LNCAP (cell line): Measurements from ENCODE around the gene L1CAM.

Source experiments
- TF ChIP-seq, protein P1 (sequence below): fragments of 450-650 bp; IDR thresholded peaks from 2 replicates; pipeline ENCODE4 v1.5.1; 2017; ENCODE audit warnings: mild to moderate bottlenecking

L1CAM gene

DNA sequence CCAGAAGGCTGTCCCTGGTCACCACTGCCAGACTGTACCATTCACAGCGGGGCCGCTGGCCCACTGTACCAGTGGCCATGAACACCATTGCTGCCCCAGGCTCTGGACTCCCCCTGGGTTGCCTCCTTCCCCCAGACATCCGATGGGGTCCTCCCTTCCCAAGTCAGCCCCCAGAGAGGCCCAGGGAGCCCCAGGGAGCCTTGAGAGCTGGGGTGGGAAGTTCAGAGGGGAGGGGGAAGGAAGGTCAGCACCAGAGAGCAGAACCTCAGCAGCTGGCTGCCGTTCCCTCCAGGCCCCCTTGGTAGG lies 40.5 kb upstream of the L1CAM start:
- TF ChIP-seq, protein P1, sequence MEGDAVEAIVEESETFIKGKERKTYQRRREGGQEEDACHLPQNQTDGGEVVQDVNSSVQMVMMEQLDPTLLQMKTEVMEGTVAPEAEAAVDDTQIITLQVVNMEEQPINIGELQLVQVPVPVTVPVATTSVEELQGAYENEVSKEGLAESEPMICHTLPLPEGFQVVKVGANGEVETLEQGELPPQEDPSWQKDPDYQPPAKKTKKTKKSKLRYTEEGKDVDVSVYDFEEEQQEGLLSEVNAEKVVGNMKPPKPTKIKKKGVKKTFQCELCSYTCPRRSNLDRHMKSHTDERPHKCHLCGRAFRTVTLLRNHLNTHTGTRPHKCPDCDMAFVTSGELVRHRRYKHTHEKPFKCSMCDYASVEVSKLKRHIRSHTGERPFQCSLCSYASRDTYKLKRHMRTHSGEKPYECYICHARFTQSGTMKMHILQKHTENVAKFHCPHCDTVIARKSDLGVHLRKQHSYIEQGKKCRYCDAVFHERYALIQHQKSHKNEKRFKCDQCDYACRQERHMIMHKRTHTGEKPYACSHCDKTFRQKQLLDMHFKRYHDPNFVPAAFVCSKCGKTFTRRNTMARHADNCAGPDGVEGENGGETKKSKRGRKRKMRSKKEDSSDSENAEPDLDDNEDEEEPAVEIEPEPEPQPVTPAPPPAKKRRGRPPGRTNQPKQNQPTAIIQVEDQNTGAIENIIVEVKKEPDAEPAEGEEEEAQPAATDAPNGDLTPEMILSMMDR: no peak

GRCh38 chrX:153925739-153926551 lies 40.0 kb upstream of the L1CAM start, which contains the start of gene ARHGAP4:
ARHGAP4 (minus strand) TSS chrX:153926264; CDS start chrX:153926202, 62 bp downstream.
- TF ChIP-seq, protein P1: no peak

DNA sequence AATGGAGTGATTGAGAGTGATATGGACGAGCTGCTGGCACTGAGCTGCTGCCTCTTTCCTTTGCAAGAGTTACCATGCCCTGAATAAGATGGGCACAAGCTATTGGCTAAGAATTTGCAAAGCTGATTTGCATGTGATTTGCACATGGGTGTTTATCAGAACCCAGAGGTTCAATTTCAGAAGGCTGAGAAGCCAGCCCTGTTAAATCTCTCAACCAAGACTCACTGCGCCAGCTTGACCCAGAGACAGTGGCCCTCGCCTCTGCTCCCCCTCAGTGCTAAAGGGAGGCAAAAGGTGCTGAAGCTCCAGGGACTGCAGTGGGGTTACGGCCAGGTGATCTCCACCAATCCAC lies 39.4 kb upstream of the L1CAM start:
- TF ChIP-seq, protein P1: no peak

DNA sequence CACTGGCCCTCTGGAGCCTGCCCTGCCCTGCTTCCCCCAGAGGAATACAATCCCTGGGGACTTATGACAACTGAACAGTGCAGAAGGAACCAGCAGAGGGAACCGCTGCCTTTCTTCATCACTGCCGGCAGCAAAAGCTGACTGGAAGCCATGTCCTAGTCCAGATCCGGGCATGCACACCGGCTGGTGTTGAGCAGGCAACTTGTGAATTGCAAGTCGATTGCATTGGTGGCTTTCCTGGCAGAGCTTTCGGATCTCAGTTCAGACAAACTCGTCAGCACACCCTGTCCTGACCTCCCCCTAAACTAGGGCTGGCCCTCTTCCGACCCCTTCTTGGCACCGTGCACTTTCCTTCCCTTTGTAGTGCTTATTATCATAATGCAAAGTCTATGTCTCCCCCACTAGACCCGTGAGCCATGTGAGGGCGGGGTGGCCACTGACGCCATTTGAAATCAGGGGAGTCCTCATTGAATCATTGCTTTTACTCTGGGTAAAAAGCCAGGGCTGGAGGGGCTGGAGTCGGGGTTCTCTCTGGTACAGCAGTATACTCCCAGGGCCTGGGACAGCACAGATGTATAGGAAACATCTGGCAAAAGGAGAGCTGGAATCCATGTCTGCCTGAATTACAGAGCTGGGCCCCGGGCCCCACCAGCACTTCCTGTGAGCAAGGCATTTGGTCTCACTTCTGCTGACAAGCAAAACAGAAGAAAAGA lies 38.3 kb upstream of the L1CAM start:
- TF ChIP-seq, protein P1: no peak

- TF ChIP-seq, protein P1: peak; percentile 53
These were observed 37.2 kb upstream of the L1CAM start for GRCh38 chrX:153922932-153923857.

DNA sequence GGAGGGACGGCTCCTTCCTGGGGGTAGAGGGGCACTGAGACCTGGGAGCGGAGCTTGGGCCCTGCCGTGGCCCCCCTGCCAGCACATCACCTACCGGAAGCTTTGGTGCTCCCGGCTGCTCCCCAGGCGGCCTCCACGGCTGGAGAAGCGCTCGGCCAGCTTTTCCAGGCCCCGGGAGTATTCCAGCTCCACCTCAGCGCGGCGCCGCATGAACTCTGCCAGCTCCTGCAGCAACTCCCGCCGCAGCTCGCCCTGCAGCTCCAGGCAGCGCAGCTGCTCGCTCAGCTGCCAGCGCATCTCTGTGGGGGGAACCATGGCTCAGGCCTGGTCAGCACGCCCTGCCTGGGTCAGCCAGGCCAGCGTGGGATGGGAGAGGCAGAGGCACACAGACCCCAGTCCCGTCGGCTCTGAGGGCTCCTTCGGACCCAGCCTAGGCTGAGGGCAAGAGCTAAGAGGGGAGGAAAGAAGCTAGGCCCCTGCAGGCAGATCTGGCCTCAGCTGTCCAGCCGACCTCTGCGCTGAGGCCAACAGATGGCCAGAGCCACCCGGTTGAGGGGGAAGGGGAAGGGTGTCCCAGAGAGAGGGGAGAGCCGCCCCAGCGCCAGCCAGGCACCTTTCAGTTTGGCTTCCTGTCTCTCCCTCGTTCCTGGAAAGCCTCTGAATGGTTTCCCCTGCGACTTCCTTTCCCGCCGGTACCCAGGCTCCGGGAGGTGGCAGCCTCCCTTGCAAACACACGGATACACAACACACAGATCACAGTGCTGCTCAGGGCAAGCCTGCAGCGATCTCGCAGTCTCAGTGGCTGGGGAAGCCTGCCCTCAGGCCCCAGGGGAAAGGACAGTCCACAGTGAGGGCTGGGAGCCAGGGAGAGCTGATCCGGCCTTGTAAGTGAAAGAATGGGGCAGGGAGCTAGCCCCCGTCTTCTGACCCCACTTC lies 35.8 kb upstream of the L1CAM start:
- TF ChIP-seq, protein P1: no peak
